ENCODE measurements around the gene INVS.
"Not testable (repeated sequence)": the region's sequence is repeated elsewhere in the genome, so short reads cannot be mapped to it uniquely, and the experiment has no call there.

INVS gene

DNA sequence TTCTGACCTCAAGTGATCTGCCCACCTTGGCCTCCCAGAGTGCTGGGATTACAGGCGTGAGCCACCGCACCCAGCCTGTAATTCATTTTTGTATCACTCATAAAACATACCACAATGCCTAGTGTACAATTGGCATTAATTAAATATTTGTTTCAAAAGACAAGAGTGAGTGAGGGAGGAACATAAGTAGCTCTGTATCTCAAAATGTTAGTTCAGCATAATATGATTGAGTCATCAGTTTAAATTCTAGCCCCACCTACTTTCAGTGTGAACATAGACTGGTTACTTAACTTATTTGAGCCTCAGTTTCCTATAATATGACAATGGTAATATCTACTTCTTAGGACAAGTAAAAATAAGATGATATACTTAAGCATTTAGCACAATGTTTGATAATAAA is 26.9 kb downstream of the INVS start:
- no peak for FAIRE-seq

DNA sequence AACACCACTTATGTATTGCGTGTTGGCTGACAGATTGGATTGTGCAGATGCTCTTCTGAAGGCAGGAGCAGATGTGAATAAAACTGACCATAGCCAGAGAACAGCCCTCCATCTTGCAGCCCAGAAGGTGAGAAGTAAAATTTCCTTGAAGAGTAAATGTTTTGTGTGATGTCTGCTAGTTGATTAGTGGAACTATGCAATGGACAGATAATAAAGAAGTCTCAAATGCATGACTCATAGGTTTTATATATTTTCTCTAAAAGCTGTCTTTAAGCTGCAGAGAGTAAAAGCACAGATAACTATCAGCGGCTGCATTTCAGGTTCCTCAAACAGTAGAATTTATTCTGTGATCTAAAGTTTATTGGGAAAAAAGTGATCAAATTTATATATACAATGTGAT is 27.4 kb downstream of the INVS start:
- no peak for FAIRE-seq

DNA sequence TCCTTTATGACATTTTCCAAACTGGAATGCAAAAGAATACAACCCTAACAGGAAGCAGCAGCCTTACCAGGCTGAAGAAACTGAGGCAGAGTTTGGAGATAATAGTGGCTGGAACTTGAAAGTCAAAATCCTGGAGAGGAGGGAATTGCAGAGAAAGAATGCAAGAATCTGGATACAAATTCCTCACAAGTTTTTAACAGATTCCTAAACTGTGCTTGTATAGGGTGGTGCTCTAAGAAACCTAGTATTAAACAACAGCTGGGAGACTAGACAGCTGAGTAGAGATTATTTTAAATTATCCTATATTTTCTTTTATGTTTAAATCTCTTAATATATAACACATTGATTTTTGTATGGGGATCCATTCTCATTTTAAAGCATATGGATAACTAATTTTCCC is 30.7 kb downstream of the INVS start:
- FAIRE-seq, result no peak

DNA sequence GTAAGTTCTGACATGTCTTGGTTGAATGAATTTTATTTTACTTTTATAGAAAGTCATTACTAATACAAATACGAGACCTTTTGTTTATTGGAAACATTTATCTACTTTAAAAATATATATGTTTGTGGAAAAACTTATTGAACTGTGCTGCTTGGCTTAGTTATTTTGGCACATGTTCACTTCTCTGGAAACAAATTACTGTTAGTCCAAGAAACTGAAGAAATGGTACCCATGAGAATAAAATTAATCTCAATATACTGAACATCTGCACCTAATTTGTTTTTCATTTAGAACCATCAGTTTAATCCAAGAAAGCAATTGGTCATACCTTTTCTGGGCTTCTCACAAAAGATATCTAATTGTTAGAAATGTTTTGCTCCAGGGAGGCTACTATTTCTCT is 32.2 kb downstream of the INVS start:
- no peak for FAIRE-seq

DNA sequence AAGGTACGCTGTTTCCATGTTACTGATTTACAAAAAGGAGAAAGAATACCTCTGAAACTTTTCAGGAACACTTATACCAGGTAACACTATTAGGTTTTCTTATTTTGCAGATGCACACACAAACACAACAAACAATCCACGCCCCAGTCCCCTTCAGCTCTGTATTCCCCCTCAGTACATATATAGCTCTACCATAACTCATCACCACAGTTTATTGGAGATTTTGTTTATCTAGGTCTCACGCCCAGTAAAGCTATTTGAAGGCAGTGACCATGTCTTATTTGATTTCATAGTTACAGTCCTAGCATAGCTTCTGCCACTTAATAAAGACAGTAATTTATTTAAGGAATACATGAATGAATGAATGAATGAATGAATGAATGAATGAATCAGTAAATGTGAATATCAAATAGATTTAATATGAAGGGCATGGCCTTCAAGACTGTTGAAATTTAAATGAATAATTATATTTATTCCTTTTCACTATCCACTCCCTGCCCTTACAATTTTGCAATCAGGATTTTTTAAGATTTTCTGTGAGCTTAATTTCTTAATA is 32.9 kb downstream of the INVS start:
- no peak for FAIRE-seq

DNA sequence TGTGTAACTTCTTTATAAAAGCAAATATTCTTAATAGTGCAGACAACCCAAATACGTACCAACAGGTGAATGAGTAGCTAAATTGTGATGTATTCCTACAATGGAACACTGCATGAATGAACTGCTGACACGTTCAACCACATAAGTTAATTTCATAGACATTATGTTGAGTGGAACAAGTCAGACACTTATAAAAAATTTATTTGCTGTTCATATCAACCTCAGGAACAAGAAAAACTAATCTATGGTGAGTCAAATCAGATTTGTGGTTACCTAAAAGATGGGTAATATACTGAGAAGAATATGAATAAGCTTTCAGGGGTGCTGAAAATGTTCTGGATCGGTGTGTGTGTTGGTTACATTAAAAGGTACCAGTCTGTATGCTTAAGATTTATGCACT is 35.7 kb downstream of the INVS start:
- FAIRE-seq, result no peak

DNA sequence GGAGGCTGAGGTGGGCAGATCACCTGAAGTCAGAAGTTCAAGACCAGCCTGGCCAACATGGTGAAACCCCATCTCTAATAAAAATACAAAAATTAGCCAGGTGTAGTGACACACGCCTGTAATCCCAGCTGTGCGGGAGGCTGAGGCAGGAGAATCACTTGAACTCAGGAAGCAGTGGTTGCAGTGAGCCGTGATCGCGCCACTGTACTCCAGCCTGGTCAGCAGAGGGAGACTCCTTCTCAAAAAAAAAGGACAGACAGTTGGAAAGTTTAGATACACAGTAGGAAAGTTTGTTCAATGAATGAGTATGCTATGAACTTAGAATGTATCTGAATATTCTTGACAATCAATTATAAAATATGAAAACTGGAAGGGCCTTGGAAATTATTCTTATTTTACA is 37.8 kb downstream of the INVS start:
- not testable (repeated sequence) for FAIRE-seq

DNA sequence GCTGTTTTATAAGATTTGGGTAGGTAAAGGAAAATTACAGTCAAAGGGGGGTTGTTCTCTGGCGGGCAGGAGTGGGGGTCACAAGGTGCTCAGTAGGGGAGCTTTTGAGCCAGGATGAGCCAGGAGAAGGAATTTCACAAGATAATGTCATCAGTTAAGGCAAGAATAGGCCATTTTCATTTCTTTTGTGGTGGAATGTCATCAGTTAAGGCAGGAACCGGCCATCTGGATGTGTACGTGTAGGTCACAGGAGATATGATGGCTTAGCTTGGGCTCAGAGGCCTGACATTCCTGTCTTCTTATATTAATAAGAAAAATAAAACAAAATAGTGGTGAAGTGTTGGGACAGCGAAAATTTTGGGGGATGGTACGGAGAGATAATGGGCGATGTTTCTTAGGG is 41.3 kb downstream of the INVS start:
- FAIRE-seq, result not testable (repeated sequence)

DNA sequence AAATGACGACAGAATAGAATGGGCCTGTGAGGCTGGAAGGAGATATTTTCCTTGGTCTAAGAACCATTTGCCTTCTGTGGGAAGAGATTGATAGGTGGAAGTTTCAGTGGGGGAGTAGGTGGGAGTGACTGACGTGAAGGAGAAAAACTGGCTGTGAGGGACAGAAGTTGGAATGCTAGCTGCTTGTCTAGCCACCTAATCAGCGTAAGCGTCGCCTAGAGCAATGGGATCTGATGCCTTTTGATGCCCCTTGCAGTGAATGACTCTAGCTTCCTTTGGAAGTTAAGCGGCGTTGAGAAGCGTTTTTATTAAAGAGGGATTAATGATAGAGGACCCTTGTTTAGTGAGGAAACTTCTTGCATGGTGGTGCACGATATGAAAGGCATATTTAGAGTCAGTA is 42.8 kb downstream of the INVS start:
- not testable (repeated sequence) for FAIRE-seq

DNA sequence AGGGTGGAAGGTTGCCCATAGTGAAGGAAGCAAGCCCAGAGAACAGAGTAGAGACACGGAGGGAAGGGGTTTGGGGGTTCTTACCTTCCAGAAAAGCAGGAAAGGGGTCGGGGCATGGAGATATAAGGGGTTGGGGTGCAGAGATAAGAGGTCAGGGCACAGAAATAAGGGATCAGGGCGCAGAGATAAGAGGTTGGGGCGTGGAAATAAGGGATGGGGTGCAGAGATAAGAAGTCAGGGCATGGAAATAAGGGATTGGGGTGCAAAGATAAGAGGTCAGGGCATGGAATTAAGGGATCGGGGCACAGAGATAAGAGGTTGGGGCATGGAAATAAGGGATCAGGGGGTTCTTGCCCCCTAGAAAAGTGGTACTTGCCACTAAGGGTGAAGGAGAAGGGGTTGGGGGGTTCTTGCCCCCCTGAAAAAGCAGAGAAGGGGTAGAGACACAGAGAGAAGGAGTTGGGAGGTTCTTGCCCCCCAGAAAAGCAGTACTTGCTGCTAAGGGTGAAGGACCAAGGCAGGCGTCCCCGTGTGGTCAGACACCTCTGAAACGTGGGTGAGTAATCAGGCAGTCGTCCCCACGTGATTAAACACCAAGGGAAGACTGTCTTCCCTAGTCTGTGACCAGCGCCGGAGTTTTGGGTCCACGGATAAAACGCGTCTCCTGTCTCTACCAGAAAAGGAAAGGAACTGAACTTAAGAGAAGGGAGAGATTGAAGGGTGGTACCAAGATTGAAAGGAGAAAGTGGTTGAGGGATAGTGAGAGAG is 46.3 kb downstream of the INVS start:
- FAIRE-seq, result not testable (repeated sequence)

DNA sequence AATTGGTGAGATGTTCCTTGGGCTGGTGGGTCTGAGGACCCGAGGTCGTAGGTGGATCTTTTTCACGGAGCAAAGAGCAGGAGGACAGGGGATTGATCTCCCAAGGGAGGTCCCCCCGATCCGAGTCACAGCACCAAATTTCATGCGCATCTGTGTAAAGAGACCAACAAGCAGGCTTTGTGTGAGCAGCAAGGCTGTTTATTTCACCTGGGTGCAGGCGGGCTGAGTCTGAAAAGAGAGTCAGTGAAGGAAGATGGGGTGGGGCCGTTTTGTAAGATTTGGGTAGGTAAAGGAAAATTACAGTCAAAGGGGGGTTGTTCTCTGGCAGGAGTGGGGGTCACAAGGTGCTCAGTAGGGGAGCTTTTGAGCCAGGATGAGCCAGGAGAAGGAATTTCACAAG is 46.9 kb downstream of the INVS start:
- not testable (repeated sequence) for FAIRE-seq

DNA sequence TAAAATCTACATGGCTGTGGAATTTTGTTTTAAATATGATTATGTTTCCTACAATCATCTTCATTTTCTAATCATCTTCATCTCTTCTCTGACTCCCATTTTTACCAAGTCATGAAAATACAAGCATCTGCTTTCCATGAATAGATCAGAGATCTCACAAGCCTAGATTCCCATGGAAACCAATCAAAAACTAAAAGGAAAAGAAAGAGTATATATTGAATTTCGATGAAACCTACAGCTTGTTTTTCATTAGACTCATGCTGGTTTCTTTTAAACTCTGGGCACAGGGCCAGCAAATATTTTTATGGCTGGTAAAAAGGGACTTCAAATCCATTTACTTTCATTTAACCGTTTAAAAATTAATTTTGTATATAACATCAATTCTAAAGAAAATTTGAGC is 51.2 kb downstream of the INVS start:
- no peak for FAIRE-seq

DNA sequence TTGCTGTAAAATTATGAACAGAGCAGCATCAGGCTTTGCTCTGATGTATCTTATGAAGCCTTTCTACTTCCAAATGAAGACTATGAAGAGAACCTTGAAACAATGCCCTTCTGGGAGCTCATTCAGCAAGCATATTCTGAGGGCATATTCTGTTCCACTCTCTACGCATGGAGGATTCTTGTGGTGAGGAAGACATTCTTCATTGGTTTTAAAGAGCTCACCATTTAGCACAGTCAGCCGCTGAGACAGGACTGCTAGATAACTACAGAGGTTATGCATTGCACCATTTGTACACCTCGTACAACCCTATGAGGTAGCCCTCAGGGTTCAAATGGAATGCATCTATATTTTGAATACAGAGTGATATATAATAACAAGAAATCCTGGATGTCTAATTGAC is 61.0 kb downstream of the INVS start:
- no peak for FAIRE-seq

DNA sequence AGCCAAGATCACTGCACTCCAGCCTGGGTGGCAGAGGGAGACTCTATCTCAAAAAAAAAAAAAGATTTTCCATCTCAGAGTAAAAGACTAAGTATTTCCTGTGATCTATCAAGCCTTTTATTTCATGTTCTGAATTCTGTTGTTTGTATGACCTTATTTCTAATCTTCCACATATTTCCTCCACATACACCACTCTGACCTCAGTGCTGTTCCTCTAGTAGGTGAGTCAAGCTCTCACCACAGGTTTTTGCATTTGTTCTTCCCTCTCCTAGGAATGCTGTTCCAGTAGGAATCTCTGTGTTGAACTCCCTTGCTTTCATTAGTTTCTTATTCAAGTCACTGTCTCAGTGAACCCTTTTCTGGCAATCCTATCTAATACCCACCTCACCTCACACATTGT is 68.1 kb downstream of the INVS start:
- no peak for FAIRE-seq

DNA sequence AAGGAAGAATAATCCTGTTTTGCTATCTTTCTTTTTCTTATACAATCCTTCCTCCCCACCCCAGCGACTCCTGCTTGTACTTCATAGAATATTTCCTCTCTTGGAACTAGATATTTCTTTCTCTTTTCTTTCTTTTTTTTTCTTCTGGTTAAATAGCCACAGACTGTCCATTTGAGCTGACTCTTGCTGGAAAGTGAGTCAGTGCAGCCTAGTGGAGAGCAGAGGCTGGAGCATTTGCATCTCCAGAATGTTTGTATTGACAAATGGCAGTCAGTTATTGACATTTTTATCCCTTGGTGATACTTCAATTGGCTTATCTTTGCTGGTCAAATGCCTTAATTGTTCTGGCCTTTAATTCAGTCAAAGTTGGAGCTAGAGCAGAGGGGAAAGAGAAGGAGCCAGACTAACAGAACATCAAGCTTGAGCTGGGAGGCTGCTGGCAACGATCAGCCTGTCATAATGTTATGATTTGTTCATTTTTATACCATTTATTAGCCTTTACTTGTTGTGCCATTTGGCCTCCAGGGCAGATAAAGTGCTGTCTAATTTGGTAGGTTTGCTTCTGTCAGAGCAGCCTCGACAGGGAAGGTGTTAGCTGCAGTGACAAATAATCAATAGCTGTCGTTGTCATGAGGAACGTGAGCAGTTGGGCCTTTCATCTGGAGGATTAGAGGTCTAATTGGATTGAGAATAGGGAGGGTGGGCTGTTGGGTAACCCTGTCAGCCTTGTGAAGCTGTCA is 69.0 kb downstream of the INVS start:
- FAIRE-seq, result no peak

DNA sequence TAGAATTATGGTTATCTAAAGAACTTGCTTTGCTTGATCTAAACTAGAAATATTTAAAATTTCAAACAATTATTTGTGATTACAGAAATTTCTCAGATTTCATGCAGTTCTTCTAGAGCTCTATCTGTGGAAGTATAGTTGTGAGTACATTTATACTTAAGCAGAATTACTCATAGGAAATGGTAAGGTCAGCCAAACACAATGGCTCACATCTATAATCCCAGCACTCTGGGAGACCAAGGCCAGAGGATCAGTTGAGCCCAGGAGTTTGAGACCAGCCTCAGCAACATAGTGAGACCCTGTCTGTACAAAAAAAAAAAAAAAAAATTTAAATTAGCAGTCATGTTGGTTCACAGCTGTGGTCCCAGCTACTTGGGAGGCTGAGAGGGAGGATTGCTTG is 71.0 kb downstream of the INVS start:
- no peak for FAIRE-seq

DNA sequence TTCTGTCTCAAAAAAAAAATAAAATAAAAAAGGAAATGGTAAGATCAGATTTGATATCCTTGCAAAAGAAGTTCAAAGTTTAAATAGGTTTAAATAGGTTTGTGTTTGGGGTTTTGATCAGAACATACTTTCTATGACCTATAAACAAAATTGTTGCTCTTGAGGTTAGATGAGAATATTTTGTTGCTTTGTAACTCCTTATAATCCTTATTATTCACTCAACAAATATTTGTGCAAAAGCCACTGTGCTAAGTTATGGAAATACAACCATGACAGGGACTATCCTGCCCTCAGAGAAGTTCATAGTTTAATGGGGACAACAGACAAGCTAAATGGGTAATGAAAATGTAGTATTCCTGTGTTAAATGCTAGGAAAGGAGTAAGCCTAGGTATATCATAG is 71.5 kb downstream of the INVS start:
- FAIRE-seq, result no peak

DNA sequence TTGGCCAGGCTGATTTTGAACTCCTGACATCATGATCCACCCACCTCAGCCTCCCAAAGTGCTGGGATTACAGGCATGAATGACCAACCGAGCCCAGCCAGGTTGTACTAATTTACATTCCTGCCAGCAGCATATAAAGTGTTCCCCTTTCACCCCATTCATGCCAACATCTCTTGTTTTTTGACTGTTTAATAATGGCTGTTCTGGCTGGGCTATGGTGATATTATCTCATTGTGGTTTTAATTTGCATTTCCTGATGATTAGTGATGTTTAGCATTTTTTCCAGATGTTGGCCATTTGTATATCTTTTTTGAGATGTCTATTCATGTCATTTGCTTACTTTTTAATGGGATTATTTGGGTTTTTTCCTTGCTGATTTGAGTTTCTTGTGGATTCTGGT is 87.3 kb downstream of the INVS start:
- FAIRE-seq, result no peak

DNA sequence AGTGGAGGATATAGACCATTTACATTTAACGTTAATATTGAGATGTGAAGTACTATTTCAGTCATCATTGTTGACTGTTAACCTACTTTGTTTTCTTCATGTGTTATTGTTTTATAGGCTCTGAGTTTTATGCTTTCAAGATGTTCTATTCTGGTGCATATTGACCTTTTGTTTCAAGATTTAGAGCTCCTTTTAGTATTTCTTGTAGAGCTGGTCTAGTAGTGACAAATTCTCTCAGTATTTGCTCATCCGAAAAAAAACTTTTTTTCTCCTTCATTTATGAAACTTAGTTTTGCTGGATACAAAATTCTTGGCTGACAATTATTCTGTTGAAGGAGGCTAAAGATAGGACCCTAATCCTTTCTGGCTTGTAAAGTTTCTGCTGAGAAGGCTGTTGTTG is 91.3 kb downstream of the INVS start:
- no peak for FAIRE-seq

DNA sequence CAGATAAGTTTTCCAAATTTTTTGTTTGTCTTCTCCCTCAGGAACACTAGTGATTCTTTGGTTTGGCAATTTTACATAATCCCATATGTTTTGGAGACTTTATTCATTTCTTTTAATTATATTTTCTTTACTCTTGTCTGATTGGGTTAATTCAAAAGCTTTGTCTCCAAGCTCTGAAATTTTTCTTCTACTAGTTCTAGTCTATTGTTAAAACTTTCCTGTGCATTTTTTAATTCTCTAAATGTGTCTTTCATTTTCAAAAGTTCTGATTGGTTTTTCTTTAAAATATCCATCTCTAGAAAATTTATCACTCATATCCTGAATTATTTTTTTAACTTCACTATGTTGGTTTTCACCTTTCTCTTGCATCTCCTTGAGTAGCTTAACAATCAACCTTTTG is 92.2 kb downstream of the INVS start:
- FAIRE-seq, result no peak

DNA sequence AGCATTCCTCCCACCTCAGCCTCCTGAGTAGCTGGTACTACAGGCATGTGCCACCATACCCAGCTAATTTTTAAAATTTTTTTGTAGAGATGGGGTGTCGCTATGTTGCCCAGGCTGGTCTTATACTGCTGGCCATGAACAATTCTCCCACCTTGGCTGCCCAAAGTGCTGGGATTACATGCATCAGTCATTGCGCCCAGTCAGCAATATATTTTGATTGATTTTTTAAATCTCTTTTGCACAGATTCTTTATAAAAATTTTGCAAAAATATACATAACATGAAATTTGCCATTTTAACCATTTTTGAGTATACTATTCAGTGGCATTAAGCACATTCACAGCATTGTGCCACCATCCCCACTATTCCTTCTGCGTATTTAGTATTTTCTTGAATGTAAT is 94.0 kb downstream of the INVS start:
- FAIRE-seq, result no peak

DNA sequence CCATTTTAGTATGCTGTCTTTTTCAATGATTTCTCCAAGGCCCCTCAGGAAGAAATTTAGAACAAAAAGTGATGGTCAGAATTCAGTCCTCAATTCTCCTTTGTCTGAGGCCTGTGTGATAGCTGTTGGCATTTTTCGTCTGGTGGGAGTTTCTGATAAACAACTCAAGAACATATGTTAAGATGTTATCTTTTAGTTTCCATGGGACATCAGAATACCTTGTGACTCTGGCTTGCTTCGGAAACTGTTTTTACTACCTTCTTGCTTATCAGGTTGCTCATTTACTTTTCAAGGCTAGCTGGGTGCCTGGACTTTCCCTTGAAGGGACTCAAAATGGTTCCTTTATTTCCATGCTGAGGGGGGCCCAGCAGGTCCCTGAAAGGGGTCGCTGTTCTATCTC is 97.2 kb downstream of the INVS start:
- FAIRE-seq, result no peak

DNA sequence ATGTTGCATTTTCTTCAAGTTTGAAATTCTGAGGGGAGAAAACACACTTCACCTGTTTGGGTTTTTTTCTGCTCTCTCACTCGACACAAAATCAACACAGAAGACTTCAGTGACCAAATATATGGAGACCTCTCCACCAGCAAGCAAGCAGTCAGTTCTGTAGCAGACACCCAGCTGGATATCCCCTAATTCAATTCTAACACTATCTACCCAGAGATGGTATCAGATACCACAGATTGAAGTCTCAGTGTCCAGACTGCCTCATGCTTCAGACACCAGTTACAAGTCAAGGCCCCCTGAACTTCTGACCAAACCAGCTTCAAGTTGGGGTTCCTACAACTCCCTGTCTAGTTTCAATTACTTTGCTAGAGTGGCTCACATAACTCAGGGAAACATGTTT is 97.8 kb downstream of the INVS start:
- FAIRE-seq, result no peak

DNA sequence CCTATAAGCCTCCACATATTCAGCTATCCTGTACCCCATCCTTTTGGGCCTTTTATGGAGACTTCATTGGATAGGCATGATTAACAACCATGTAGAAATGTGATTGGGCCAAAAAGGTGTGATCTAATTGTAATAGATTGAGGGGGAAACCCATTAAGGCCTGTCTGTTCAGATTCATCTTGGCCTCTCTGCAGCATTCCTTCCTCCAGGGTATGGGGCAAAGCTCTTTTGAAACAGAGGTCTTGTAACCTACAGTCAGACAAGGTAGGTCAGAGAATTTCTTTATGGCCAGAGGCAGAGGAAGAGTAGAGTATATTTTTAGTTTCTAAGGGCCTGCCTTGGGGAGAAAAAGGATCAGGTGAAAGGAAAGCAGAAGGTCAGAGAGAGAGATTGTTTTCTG is 98.5 kb downstream of the INVS start:
- FAIRE-seq, result no peak
